NT2/D1 (cell line): Measurements from ENCODE around the gene SRCIN1.

ENCODE experiments used
- YY1 ChIP-seq: IDR thresholded peaks from 2 replicates; pipeline ENCODE4 v1.6.1; 2011; ENCODE audit not compliant: insufficient read length, insufficient read depth
- ZNF274 ChIP-seq: IDR thresholded peaks from 2 replicates; pipeline ENCODE4 v1.6.1; 2011; ENCODE audit warnings: mild to moderate bottlenecking, low read depth, low read length

DNA sequence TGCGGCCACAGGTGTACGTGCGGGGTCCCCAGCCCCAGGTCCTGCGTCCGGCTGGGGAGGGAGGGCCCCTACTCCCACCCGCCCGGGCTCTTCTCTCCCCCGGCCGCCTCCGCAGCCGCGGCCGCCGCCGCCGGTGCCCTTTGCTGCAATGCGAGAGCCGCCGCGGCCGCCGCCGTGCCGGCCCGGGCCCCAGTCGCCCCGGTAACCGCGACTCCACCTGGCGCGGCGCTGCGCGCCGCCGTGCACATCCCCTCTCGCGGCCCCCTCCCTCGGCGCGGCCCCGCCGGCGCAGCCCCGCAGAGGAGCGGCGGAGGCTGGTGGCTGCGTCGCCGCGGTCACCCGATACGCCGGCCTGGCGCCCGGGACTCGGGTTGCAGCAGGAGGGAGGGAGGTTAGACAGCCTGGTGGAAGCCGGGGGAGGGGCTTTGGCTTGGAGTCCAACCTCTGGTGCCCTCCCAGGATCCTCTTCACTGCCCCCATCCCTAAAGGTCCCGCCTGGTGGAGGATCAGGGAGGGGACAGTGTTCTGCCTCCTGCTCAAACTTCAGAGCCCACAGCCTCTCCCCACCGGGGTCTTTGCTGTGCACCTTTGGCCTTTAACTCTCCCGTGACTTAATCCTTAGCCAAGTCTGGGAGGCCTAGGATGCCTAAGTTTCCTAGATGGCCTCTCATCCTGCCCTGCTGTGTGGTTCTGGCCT is 32.9 kb downstream of the SRCIN1 start:
- TF ChIP-seq YY1 (no peak), ZNF274 (no peak)
